HEK293 (cell line): Measurements from ENCODE around the gene ZNF735.

Experiments used
- CTCF ChIA-PET: fragments of 350-600 bp; formaldehyde crosslinking; extraction: SDS; loops from one replicate; lab custom pipeline; 2021; ENCODE audit warnings: antibody characterized with exemption; lab: Yijun Ruan, JAX
- POLR2A ChIA-PET: fragments of 300-600 bp; formaldehyde crosslinking; extraction: SDS; loops from one replicate; lab custom pipeline; 2020; ENCODE audit warnings: antibody characterized with exemption, inconsistent platforms; lab: Yijun Ruan, JAX
- H3K27ac ChIP-seq: fragments of 200-500 bp; sonication (Bioruptor generic); 2 replicates; pipeline ENCODE4 v1.5.1; 2014; ENCODE audit warnings: low read depth, low read length, control low read depth, inconsistent platforms; ENCODE audit errors: extremely low read depth
- H3K36me3 ChIP-seq, 2 experiments: fragments of 200-500 bp in 1 of 2; sonication (Bioruptor generic) in 1 of 2; 1 replicate in 1 of 2; 2 replicates in 1 of 2; pipeline ENCODE4 v1.5.1; 2014 to 2017; ENCODE audit warnings: inconsistent platforms in 2 of 2, low read length in 2 of 2; ENCODE audit not compliant: control insufficient read depth in 2 of 2, insufficient read depth in 1 of 2
- H3K4me1 ChIP-seq: fragments of 200-500 bp; sonication (Bioruptor generic); 2 replicates; pipeline ENCODE4 v1.5.1; 2014; ENCODE audit warnings: mild to moderate bottlenecking, low read length, inconsistent platforms; ENCODE audit not compliant: control insufficient read depth, insufficient read depth
- H3K4me3 ChIP-seq: 2 replicates; pipeline ENCODE4 v1.5.1; 2011; ENCODE audit warnings: low read depth, mild to moderate bottlenecking, control low read depth, low read length, moderate library complexity
- H3K9me3 ChIP-seq: fragments of 200-500 bp; sonication (Bioruptor generic); 2 replicates; pipeline ENCODE4 v1.5.1; 2014; ENCODE audit warnings: low read depth, low read length, inconsistent platforms; ENCODE audit not compliant: control insufficient read depth, insufficient read depth
- INSM2 ChIP-seq: fragments of 450-650 bp; formaldehyde crosslinking; IDR thresholded peaks from 2 replicates; pipeline ENCODE4 v1.5.1; 2016; ENCODE audit warnings: missing biosample characterization, missing genetic modification characterization
- KLF8 ChIP-seq: fragments of 450-650 bp; formaldehyde crosslinking; IDR thresholded peaks from 2 replicates; pipeline ENCODE4 v1.5.1; 2016; ENCODE audit warnings: missing biosample characterization, missing genetic modification characterization
- PATZ1 ChIP-seq: fragments of 450-650 bp; formaldehyde crosslinking; IDR thresholded peaks from 2 replicates; pipeline ENCODE4 v1.5.1; 2016; ENCODE audit warnings: missing biosample characterization, missing genetic modification characterization
- PRDM10 ChIP-seq: fragments of 450-650 bp; formaldehyde crosslinking; IDR thresholded peaks from 2 replicates; pipeline ENCODE4 v1.5.1; 2016; ENCODE audit warnings: missing biosample characterization, missing genetic modification characterization
- SCRT1 ChIP-seq: fragments of 450-650 bp; formaldehyde crosslinking; IDR thresholded peaks from 2 replicates; pipeline ENCODE4 v1.5.1; 2016; ENCODE audit warnings: missing biosample characterization, missing genetic modification characterization, borderline replicate concordance
- TSHZ1 ChIP-seq: fragments of 450-650 bp; formaldehyde crosslinking; IDR thresholded peaks from 2 replicates; pipeline ENCODE4 v1.5.1; 2016; ENCODE audit warnings: missing biosample characterization, missing genetic modification characterization, borderline replicate concordance
- ZEB2 ChIP-seq: fragments of 450-650 bp; formaldehyde crosslinking; IDR thresholded peaks from 2 replicates; pipeline ENCODE4 v1.5.1; 2016; ENCODE audit warnings: missing biosample characterization, missing genetic modification characterization
- ZNF133 ChIP-seq: fragments of 450-650 bp; formaldehyde crosslinking; IDR thresholded peaks from 2 replicates; pipeline ENCODE4 v1.5.1; 2016; ENCODE audit warnings: missing biosample characterization, missing genetic modification characterization
- ZNF148 ChIP-seq: fragments of 450-650 bp; formaldehyde crosslinking; IDR thresholded peaks from 2 replicates; pipeline ENCODE4 v1.5.0; 2017; ENCODE audit warnings: missing biosample characterization, missing genetic modification characterization, borderline replicate concordance
- ZNF157 ChIP-seq: fragments of 450-650 bp; formaldehyde crosslinking; IDR thresholded peaks from 2 replicates; pipeline ENCODE4 v1.5.1; 2016; ENCODE audit warnings: missing biosample characterization, missing genetic modification characterization
- ZNF266 ChIP-seq: fragments of 450-650 bp; formaldehyde crosslinking; IDR thresholded peaks from 2 replicates; pipeline ENCODE4 v1.5.1; 2016; ENCODE audit warnings: missing biosample characterization, missing genetic modification characterization, low read depth
- ZNF366 ChIP-seq: fragments of 450-650 bp; formaldehyde crosslinking; conservative IDR thresholded peaks from 2 replicates; pipeline ENCODE4 v1.5.1; 2016; ENCODE audit warnings: missing biosample characterization, missing genetic modification characterization
- ZNF518A ChIP-seq: fragments of 450-650 bp; formaldehyde crosslinking; conservative IDR thresholded peaks from 2 replicates; pipeline ENCODE4 v1.5.1; 2016; ENCODE audit warnings: low read depth, missing biosample characterization, missing genetic modification characterization
- ZNF654 ChIP-seq: fragments of 450-650 bp; formaldehyde crosslinking; IDR thresholded peaks from 2 replicates; pipeline ENCODE4 v1.5.1; 2016; ENCODE audit warnings: low read depth, missing biosample characterization, missing genetic modification characterization
- ZNF664 ChIP-seq: fragments of 450-650 bp; formaldehyde crosslinking; IDR thresholded peaks from 2 replicates; pipeline ENCODE4 v1.5.1; 2016; ENCODE audit warnings: missing biosample characterization, missing genetic modification characterization
- ZNF670 ChIP-seq: fragments of 450-650 bp; formaldehyde crosslinking; IDR thresholded peaks from 2 replicates; pipeline ENCODE4 v1.5.1; 2016; ENCODE audit warnings: missing biosample characterization, missing genetic modification characterization, low read depth
- ZNF792 ChIP-seq: fragments of 450-650 bp; formaldehyde crosslinking; IDR thresholded peaks from 2 replicates; pipeline ENCODE4 v1.5.1; 2016; ENCODE audit warnings: missing biosample characterization, missing genetic modification characterization

Gene ZNF735

GRCh38 chr7:64184376-64184775 is 22.6 kb upstream of the ZNF735 start (continued):
- TF ChIP-seq INSM2 (tag by site-specific recombination) (no peak), ZNF266 (no peak)

- Histone ChIP-seq H3K36me3 (no peaks in the 10 kb centered on the region), H3K4me3 (no peak overlapping the region), H3K27ac (no peak overlapping the region), H3K4me1 (no peaks in the 10 kb centered on the region), H3K9me3 (no peaks in the 10 kb centered on the region)
- ChIA-PET POLR2A (no interaction called here), CTCF (no interaction called here)
- TF ChIP-seq ZNF157 (tag by site-specific recombination): no peak
- TF ChIP-seq ZNF518A (tag by site-specific recombination): no peak
- no peak for TF ChIP-seq ZNF148 (tag by site-specific recombination)
- TF ChIP-seq PATZ1 (tag by site-specific recombination): no peak
- TF ChIP-seq ZEB2 (tag by site-specific recombination): no peak
- TF ChIP-seq ZNF664: no peak
- TF ChIP-seq ZNF133: no peak
- no peak for TF ChIP-seq ZNF670 (tag by site-specific recombination)
- TF ChIP-seq ZNF366 (tag by site-specific recombination): no peak
- TF ChIP-seq SCRT1 (tag by site-specific recombination): no peak
- TF ChIP-seq ZNF654 (tag by site-specific recombination): no peak
- TF ChIP-seq KLF8 (tag by site-specific recombination): no peak
- no peak for TF ChIP-seq TSHZ1 (tag by site-specific recombination)
- TF ChIP-seq PRDM10 (tag by site-specific recombination): no peak
- TF ChIP-seq ZNF792 (tag by site-specific recombination): no peak
Observed at GRCh38 chr7:64187408-64187807, 19.6 kb upstream of the ZNF735 start.
